Measurements from ENCODE around the gene BSND. TPM values are rescaled to one million over a fixed set of nuclear protein-coding genes. Genes with fewer than 3 reads are reported as not detected.

The BSND gene
- polyA plus RNA-seq, 1 donor, result not detected

DNA sequence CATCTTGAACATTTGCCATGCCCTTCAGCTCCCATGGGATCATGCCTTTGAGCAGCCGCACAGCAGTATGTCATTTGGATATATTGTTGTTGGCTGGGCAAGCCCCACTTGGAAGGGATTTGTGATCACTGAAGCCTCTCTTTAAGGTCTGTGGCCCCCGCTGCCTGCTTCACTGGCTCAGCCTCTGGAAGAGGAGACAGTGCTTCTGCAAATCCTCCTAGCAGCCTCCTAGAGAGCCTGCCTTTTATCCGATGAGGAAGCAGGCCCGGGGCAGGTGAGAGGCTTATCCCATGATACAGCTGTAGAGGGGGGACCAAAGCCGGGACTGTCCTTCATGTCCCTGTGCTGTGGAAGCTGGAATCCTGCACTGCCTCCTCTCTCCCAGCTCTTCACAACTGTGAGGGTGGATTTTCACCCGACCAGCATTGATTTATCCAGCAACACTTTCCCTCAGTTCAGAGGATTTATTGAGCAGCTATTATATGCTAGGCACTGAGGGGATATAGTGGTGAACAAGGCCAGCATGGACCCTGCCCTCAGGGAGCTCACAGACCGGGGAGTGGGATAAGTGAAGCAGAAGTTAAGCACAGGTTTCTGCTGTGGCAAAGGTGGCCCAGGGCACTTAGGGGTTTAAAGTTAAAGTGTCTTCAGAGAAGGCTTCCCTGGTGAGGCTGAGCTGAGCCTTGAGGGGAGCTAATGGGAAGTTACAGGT is 14.4 kb upstream of the BSND start:
- H3K4me1 ChIP-seq (ENCODE audit: control insufficient read depth, insufficient read depth, low read length), result peaks cover 3% of the 10 kb centered on the region
- H3K36me3 ChIP-seq (ENCODE audit: control insufficient read depth, insufficient read depth, low read length), result no peaks in the 10 kb centered on the region
- WGBS (ENCODE audit: insufficient coverage, low lambda C conversion rate), result no CpG with 5 or more reads among the region's 7 CpGs
- no peak overlapping the region for H3K27ac ChIP-seq (ENCODE audit: low read length)
- no peaks in the 10 kb centered on the region for H3K9me3 ChIP-seq (ENCODE audit: control insufficient read depth, low read depth, low read length)
- H3K27me3 ChIP-seq (ENCODE audit: control insufficient read depth, insufficient read depth, low read length), result peaks cover 28% of the 10 kb centered on the region
- no peak overlapping the region for H3K4me3 ChIP-seq (ENCODE audit: low read length)
- no peak for DNase-seq

DNA sequence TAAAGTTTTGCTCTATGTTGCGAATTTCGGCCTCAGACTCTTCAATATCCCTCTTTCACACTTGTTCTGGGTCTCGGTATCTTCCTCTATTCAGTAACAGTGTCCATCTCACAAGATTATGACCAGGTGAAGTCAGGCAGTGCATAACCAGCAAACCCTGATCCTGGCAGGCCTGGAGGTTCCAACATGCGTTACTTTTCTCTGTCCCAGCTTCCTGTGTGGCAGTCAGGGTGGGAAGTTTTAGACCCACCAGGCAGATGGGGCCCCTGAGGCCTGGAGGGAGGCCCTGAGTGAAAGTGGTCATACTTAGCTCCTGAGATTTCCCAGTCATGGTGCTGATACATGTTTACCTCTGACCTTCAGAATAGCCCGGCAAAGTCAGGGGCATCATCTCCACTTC is 13.2 kb upstream of the BSND start:
- no peak overlapping the region for H3K27ac ChIP-seq (ENCODE audit: low read length)
- DNase-seq, result no peak
- H3K36me3 ChIP-seq (ENCODE audit: control insufficient read depth, insufficient read depth, low read length), result no peaks in the 10 kb centered on the region
- H3K4me3 ChIP-seq (ENCODE audit: low read length), result no peak overlapping the region
- H3K27me3 ChIP-seq (ENCODE audit: control insufficient read depth, insufficient read depth, low read length), result peaks cover 17% of the 10 kb centered on the region
- no peaks in the 10 kb centered on the region for H3K9me3 ChIP-seq (ENCODE audit: control insufficient read depth, low read depth, low read length)
- 100% methylated on average over 3 of the region's 5 CpGs for WGBS (ENCODE audit: insufficient coverage, low lambda C conversion rate)
- no peaks in the 10 kb centered on the region for H3K4me1 ChIP-seq (ENCODE audit: control insufficient read depth, insufficient read depth, low read length)

DNA sequence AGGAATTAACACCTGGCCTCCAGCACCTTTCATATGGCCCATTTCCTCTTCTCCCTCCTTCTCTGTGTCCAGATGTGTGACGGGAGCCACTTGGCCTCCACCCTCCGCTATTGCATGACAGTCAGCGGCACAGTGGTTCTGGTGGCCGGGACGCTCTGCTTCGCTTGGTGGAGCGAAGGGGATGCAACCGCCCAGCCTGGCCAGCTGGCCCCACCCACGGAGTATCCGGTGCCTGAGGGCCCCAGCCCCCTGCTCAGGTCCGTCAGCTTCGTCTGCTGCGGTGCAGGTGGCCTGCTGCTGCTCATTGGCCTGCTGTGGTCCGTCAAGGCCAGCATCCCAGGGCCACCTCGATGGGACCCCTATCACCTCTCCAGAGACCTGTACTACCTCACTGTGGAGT is 12.7 kb upstream of the BSND start:
- Histone ChIP-seq H3K9me3 (ENCODE audit: control insufficient read depth, low read depth, low read length) (no peaks in the 10 kb centered on the region), H3K36me3 (ENCODE audit: control insufficient read depth, insufficient read depth, low read length) (no peaks in the 10 kb centered on the region), H3K4me3 (ENCODE audit: low read length) (no peak overlapping the region), H3K27ac (ENCODE audit: low read length) (no peak overlapping the region), H3K4me1 (ENCODE audit: control insufficient read depth, insufficient read depth, low read length) (no peaks in the 10 kb centered on the region), H3K27me3 (ENCODE audit: control insufficient read depth, insufficient read depth, low read length) (peaks cover 13% of the 10 kb centered on the region)
- DNase-seq, result no peak
- whole genome bisulfite sequencing (ENCODE audit: insufficient coverage, low lambda C conversion rate), result no CpG with 5 or more reads among the region's 15 CpGs

DNA sequence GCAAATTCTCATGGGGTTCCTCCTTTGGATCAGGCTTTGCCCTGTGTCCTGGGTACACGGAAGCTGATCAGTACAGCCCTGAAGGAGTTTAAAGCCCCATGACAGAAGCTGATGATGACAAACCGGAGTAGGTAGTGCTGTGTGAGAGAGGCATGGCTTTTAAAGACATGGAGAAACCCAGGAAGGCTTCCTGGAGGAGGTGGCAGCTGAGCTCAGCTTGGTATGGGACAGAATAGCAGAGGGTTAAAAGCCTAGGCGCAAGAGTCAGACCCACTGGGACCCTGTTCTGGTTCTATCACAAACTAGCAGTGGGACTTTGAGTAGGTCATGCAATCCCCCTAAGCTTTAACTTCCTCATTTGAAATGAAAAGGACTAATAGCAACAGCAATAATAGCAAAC is 12.2 kb upstream of the BSND start:
- no peak for DNase-seq
- Histone ChIP-seq H3K27me3 (ENCODE audit: control insufficient read depth, insufficient read depth, low read length) (peaks cover 8% of the 10 kb centered on the region), H3K36me3 (ENCODE audit: control insufficient read depth, insufficient read depth, low read length) (no peaks in the 10 kb centered on the region), H3K4me1 (ENCODE audit: control insufficient read depth, insufficient read depth, low read length) (no peaks in the 10 kb centered on the region), H3K9me3 (ENCODE audit: control insufficient read depth, low read depth, low read length) (no peaks in the 10 kb centered on the region), H3K27ac (ENCODE audit: low read length) (no peak overlapping the region), H3K4me3 (ENCODE audit: low read length) (no peak overlapping the region)
- no CpG with 5 or more reads among the region's 3 CpGs for WGBS (ENCODE audit: insufficient coverage, low lambda C conversion rate)

DNA sequence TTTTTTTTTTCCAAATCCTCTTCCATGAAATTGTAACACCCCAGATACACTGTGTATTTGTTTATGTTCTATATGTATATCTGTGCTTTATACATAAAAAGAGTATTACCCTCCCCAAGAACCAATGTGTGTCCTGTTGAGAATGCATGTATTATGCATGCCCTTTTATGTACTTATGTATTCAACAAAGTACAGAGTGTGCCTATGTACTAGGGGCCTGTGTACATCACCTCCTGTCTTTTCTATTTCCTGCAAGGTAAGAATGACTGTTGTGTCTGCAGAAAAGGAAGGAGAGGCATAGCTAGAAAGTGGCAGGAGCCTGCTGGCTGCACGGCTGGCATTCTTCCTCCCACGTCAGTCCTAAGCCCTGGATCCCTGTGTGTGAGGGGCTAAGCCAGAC is 11.3 kb upstream of the BSND start:
- Histone ChIP-seq H3K36me3 (ENCODE audit: control insufficient read depth, insufficient read depth, low read length) (no peaks in the 10 kb centered on the region), H3K4me1 (ENCODE audit: control insufficient read depth, insufficient read depth, low read length) (no peaks in the 10 kb centered on the region), H3K9me3 (ENCODE audit: control insufficient read depth, low read depth, low read length) (no peaks in the 10 kb centered on the region), H3K27me3 (ENCODE audit: control insufficient read depth, insufficient read depth, low read length) (peaks cover 4% of the 10 kb centered on the region), H3K4me3 (ENCODE audit: low read length) (no peak overlapping the region), H3K27ac (ENCODE audit: low read length) (no peak overlapping the region)
- no peak for DNase-seq
- no CpG with 5 or more reads among the region's 2 CpGs for WGBS (ENCODE audit: insufficient coverage, low lambda C conversion rate)

DNA sequence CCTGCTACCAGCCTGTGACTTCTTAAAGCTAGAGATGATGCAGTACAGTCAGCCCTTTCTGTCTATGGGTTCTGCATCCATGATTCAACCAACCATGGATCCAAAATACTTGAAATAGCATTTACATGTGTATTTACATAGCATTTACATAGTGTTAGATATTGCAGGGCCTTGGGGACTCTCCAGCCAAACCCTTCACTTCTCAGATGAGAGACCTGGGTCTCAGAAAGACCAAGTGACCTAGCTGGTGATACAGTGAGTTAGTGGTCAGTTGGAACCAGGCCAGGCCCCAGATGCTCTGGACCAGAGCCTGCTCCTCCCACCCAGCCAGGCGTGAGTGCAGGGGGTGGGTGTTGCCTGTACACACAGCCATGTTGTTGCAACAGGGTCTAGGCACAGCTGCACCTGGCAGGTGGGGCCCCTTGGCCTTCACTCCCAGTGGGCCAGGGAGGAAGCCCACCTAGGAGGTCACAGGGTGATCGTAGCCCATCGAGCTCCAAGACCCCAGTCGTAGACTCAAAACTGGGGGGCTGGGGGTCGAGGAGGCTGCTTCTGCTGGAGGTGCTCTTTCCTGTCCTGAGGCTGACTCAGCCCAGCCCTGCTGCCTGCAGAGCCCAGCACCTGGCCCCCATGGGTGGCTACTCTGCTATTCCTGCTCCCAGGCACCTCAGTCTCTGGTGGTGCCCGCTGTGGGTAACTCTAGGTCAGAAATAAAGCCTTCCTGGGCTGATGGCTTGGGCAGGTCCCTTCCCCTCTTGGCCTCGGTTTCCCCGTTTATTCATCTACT is 10.6 kb upstream of the BSND start:
- Histone ChIP-seq H3K27me3 (ENCODE audit: control insufficient read depth, insufficient read depth, low read length) (peaks cover 4% of the 10 kb centered on the region), H3K4me3 (ENCODE audit: low read length) (no peak overlapping the region), H3K36me3 (ENCODE audit: control insufficient read depth, insufficient read depth, low read length) (no peaks in the 10 kb centered on the region), H3K27ac (ENCODE audit: low read length) (no peak overlapping the region), H3K9me3 (ENCODE audit: control insufficient read depth, low read depth, low read length) (no peaks in the 10 kb centered on the region), H3K4me1 (ENCODE audit: control insufficient read depth, insufficient read depth, low read length) (no peaks in the 10 kb centered on the region)
- no CpG with 5 or more reads among the region's 8 CpGs for WGBS (ENCODE audit: insufficient coverage, low lambda C conversion rate)
- DNase-seq, result no peak

DNA sequence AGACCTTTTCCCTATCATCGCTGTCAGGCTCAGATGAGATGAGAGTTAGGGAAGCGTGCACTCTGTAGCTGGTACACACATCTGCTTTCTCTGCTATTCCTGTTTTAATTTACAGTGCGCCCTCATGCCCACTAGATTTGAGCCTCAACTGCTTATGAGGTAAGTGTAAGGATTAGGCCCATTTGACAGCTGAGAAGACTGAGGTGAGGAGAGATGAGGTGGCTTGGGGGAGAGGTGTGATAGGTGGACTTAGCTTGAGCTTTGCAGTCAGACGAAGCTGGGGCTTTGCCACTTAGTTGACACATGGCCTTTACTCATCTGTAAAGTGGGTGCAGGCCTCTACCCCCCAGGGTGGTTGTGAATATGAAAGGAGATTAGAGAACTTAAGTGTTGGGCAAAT is 9.8 kb upstream of the BSND start:
- no peak overlapping the region for H3K4me3 ChIP-seq (ENCODE audit: low read length)
- DNase-seq, result no peak
- H3K36me3 ChIP-seq (ENCODE audit: control insufficient read depth, insufficient read depth, low read length), result no peaks in the 10 kb centered on the region
- no CpG with 5 or more reads among the region's 4 CpGs for WGBS (ENCODE audit: insufficient coverage, low lambda C conversion rate)
- H3K27me3 ChIP-seq (ENCODE audit: control insufficient read depth, insufficient read depth, low read length), result peaks cover 5% of the 10 kb centered on the region
- H3K27ac ChIP-seq (ENCODE audit: low read length), result no peak overlapping the region
- H3K9me3 ChIP-seq (ENCODE audit: control insufficient read depth, low read depth, low read length), result no peaks in the 10 kb centered on the region
- no peaks in the 10 kb centered on the region for H3K4me1 ChIP-seq (ENCODE audit: control insufficient read depth, insufficient read depth, low read length)

DNA sequence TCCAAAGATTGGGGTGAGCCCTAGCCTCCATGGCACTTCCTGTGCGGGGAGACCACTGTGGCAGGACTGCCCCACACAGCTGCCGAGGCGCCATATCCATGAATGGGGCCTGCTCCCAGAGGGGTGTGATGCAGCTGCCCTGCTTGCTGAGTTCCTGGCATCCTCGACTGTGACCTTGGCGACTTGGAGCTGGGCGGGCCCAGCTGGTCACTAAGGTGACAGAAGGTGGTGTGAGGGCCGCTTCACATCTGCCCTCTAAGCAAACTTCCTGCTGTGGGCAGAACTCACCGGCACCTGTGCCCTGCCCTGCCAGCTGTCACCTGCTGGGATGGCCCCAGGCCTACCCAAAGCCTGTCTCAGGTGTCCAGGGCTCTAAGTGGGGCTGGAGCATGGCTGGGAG is 9.3 kb upstream of the BSND start:
- no peak overlapping the region for H3K4me3 ChIP-seq (ENCODE audit: low read length)
- peaks cover 2% of the 10 kb centered on the region for H3K27me3 ChIP-seq (ENCODE audit: control insufficient read depth, insufficient read depth, low read length)
- H3K4me1 ChIP-seq (ENCODE audit: control insufficient read depth, insufficient read depth, low read length), result no peaks in the 10 kb centered on the region
- DNase-seq, result peak; percentile 35 to 61
- WGBS (ENCODE audit: insufficient coverage, low lambda C conversion rate), result no CpG with 5 or more reads among the region's 8 CpGs
- H3K27ac ChIP-seq (ENCODE audit: low read length), result no peak overlapping the region
- H3K9me3 ChIP-seq (ENCODE audit: control insufficient read depth, low read depth, low read length), result no peaks in the 10 kb centered on the region
- H3K36me3 ChIP-seq (ENCODE audit: control insufficient read depth, insufficient read depth, low read length), result no peaks in the 10 kb centered on the region

DNA sequence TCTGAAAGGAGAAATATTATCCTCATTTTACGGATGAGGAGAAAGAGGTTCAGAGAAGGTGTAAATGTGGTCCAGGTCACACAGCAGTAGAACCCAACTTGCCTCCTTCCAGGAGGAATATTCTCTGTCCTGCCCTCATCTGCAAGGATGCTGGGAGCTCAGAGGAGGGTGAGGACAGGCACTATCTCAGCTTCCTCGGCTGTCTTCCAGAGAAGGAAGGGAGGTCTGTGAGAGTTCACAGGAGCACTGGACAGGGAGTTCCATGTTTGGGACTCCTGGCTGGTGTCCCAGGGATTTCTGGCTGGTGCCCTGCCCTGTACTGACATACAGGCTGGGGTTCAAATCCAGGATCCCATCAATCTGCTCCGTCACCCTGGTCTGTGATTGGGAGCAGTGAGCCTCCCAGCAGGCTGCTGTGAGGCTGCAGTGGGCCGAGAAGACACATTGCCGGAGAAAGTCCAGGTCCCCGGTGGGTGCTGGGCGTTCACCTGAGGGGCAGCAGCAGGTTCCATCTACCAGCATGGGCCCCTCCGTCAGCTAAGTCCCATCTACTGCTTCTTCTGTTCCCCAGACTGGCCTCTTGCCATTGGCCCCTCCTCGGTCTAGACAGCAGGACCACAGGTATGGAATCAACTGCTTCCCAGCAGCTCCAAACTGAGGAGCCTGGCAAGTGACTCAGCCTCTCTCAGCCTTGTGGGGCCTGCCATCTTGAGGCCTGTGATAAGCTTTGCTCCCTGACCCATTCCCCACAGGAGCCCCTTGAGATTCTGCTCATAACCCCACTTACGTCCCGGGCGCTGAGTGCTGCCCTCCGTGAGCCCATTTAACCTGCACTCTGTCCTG is 8.5 kb upstream of the BSND start:
- peaks cover 5% of the 10 kb centered on the region for H3K27me3 ChIP-seq (ENCODE audit: control insufficient read depth, insufficient read depth, low read length)
- H3K4me1 ChIP-seq (ENCODE audit: control insufficient read depth, insufficient read depth, low read length), result no peaks in the 10 kb centered on the region
- H3K9me3 ChIP-seq (ENCODE audit: control insufficient read depth, low read depth, low read length), result no peaks in the 10 kb centered on the region
- DNase-seq, result no peak
- H3K4me3 ChIP-seq (ENCODE audit: low read length), result no peak overlapping the region
- H3K27ac ChIP-seq (ENCODE audit: low read length), result no peak overlapping the region
- WGBS (ENCODE audit: insufficient coverage, low lambda C conversion rate), result no CpG with 5 or more reads among the region's 13 CpGs
- no peaks in the 10 kb centered on the region for H3K36me3 ChIP-seq (ENCODE audit: control insufficient read depth, insufficient read depth, low read length)

DNA sequence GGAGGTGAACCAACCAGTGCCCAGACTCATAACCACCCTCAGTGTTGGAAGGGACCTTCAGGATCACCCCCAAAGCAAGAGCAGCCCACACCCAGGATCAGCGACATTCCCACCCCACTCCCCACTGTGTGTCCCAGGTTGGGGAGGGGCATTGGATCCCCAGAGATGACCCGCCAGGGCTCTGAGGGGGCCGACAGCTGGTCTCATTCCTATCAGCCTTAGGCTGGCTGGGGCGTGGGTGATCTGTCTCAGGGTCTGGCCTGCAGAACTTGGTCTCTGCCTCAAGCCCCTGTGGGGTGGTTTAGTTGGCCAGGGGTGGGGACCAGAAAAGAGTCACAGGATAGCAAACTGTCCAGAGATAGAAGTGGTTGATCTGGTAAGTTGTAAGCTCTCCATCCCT is 7.8 kb upstream of the BSND start:
- WGBS (ENCODE audit: insufficient coverage, low lambda C conversion rate), result no CpG with 5 or more reads among the region's 4 CpGs

More for the DNA sequence above, 7.8 kb upstream of the BSND start:
- Histone ChIP-seq H3K9me3 (ENCODE audit: control insufficient read depth, low read depth, low read length) (no peaks in the 10 kb centered on the region), H3K27me3 (ENCODE audit: control insufficient read depth, insufficient read depth, low read length) (peaks cover 12% of the 10 kb centered on the region), H3K36me3 (ENCODE audit: control insufficient read depth, insufficient read depth, low read length) (no peaks in the 10 kb centered on the region), H3K27ac (ENCODE audit: low read length) (no peak overlapping the region), H3K4me1 (ENCODE audit: control insufficient read depth, insufficient read depth, low read length) (no peaks in the 10 kb centered on the region), H3K4me3 (ENCODE audit: low read length) (no peak overlapping the region)
- DNase-seq, result no peak

Data from large intestine (tissue), 3 donors.